Measurements from ENCODE around the gene MOAP1. TPM values are rescaled to one million over a fixed set of nuclear protein-coding genes. Genes with fewer than 3 reads are reported as not detected.

MOAP1 gene
- total and polyA plus RNA-seq, 8 donors = 20.3 to 37.0 (median 33.3) TPM

DNA sequence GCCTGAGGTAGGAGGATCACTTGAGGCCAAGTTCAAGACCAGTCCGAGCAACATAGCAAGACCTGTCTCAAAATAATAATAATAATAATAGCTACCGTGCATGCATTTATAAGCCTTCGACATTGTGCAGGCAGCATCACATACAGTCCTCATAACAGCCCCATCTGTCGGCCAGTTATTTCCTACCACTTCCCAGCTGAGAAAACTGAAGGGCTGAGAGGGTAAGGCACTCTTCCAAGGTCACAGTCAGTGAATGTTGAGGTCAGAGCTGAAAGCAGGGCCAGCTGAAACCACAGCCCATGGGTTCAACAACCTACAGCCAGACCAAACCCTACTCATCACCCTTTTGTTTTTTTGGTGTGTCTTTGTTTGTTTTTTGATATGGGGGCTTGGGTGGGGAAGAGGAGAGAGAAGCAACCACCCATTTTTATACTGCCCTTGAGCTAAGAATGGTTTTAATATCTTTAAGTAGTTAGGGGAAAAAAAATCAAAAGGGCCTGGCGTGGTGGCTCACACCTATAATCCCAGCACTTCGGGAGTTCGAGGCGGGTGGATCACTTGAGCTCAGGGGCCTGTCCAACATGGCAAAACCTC, 52.1 kb downstream of the MOAP1 start:
- no peak for DNase-seq
- Histone ChIP-seq H3K4me3 (no peak overlapping the region), H3K4me1 (peaks cover 0 to 46% of the 10 kb centered on the region in 2 donors), H3K27ac (peak overlapping the region in 1 of 2 donors; percentile 71), H3K27me3 (no peaks in the 10 kb centered on the region), H3K9me3 (no peaks in the 10 kb centered on the region), H3K36me3 (no peaks in the 10 kb centered on the region)
- peak; percentile 79 for ATAC-seq
- intact Hi-C loops (cut with DNase I) = no loop called here
- TF ChIP-seq, protein P1, sequence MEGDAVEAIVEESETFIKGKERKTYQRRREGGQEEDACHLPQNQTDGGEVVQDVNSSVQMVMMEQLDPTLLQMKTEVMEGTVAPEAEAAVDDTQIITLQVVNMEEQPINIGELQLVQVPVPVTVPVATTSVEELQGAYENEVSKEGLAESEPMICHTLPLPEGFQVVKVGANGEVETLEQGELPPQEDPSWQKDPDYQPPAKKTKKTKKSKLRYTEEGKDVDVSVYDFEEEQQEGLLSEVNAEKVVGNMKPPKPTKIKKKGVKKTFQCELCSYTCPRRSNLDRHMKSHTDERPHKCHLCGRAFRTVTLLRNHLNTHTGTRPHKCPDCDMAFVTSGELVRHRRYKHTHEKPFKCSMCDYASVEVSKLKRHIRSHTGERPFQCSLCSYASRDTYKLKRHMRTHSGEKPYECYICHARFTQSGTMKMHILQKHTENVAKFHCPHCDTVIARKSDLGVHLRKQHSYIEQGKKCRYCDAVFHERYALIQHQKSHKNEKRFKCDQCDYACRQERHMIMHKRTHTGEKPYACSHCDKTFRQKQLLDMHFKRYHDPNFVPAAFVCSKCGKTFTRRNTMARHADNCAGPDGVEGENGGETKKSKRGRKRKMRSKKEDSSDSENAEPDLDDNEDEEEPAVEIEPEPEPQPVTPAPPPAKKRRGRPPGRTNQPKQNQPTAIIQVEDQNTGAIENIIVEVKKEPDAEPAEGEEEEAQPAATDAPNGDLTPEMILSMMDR (IDR thresholded peaks at IDR 0.05) = peak; percentile 27 to 41

Other genes starting within 250 kb of the MOAP1 start
- 100 to 1,000 TPM in 1 of 2 donors, 10 to 100 TPM in 1; 65.6 to 108 TPM for gene ITPK1, start 69.0 kb downstream of the MOAP1 start, total RNA-seq
- gene ITPK1, start 69.0 kb downstream of the MOAP1 start, polyA plus RNA-seq (ENCODE audit: insufficient read length in 6 of 6) = 10 to 100 TPM; 18.1 to 22.5 (median 20.0) TPM
- gene LYSET, start 420 bp upstream of the MOAP1 start, total RNA-seq = 10 to 100 TPM; 29.1 to 42.7 TPM
- 10 to 100 TPM; 21.9 to 24.9 (median 22.7) TPM for gene LYSET, start 420 bp upstream of the MOAP1 start, polyA plus RNA-seq (ENCODE audit: insufficient read length in 6 of 6)
- 10 to 100 TPM; 12.2 to 12.9 TPM for gene GON7, start 22.2 kb upstream of the MOAP1 start, total RNA-seq
- gene GON7, start 22.2 kb upstream of the MOAP1 start, polyA plus RNA-seq (ENCODE audit: insufficient read length in 6 of 6) = 10 to 100 TPM; 11.7 to 16.5 (median 14.3) TPM
- 10 to 100 TPM; 19.4 to 21.2 TPM for gene UBR7, start 22.4 kb upstream of the MOAP1 start, total RNA-seq
- gene UBR7, start 22.4 kb upstream of the MOAP1 start, polyA plus RNA-seq (ENCODE audit: insufficient read length in 6 of 6) = 10 to 100 TPM; 28.4 to 37.3 (median 32.4) TPM
- 10 to 100 TPM; 32.1 to 35.9 TPM for gene BTBD7, start 148.1 kb upstream of the MOAP1 start, total RNA-seq
- gene BTBD7, start 148.1 kb upstream of the MOAP1 start, polyA plus RNA-seq (ENCODE audit: insufficient read length in 6 of 6) = 10 to 100 TPM; 37.5 to 42.8 (median 39.5) TPM
- not detected for gene COX8C, start 162.3 kb upstream of the MOAP1 start, total RNA-seq
- under 1 TPM in 4 of 6 donors, not detected in 2; 0.36 to 0.44 (median 0.40) TPM for gene COX8C, start 162.3 kb upstream of the MOAP1 start, polyA plus RNA-seq (ENCODE audit: insufficient read length in 6 of 6)
- under 1 TPM; 0.13 to 0.20 TPM for gene UNC79, start 246.0 kb upstream of the MOAP1 start, total RNA-seq
- gene UNC79, start 246.0 kb upstream of the MOAP1 start, polyA plus RNA-seq (ENCODE audit: insufficient read length in 6 of 6) = under 1 TPM; 0.35 to 0.65 (median 0.49) TPM

All from left lung (tissue), 10 donors.